GM19099 (cell line): ENCODE measurements around the gene DLG4.

Source experiments
- POLR2A ChIP-seq: IDR thresholded peaks from 3 replicates; pipeline ENCODE4 v1.6.1; 2011; ENCODE audit warnings: low read depth; ENCODE audit not compliant: insufficient read length; ENCODE audit errors: extremely low read depth

DLG4 gene

DNA sequence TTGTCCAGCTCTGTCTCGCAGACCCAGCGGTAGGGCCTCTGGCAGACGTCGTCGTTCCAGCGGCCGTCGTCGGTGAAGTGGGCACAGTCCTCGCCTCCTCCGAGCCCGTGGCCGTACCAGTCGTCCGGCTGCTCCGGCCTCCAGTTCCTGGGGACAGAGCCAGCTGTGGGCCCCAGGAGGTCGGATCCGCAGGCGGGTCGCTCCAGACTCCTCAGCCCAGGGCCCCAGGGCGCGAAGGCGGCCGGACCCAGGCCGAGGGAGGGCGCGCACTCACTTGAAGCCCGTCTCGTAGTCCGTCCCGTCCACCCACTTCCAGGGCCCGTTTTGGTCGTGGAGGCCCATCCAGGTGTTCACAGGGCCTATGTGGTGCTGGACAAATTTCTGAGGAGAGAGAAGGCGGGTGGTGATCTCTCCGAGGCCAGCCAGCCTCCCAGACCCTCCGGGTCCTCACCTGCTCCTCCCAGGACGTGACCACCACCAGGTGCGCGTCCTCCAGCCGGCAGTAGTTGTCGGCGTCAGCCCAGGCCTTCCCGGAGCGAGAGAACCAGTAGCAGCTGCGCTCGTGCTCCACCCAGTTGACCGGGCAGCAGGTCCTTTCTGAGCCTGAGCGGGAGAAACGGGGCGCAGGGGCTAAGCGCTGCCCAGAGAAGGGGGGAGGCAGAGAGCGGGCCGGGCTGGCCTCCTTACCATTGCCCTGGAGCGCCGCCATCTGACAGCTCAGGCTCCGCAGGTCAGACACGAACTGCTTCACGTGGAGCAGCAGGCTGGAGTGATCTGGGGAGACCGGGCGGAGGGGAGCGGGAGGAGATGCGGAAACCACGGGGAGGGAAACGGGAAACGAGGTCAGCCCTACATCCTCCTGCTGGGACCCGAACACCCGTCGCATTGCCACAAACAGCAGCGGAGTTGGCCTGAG lies 45.7 kb downstream of the DLG4 start:
- no peak for TF ChIP-seq POLR2A

DNA sequence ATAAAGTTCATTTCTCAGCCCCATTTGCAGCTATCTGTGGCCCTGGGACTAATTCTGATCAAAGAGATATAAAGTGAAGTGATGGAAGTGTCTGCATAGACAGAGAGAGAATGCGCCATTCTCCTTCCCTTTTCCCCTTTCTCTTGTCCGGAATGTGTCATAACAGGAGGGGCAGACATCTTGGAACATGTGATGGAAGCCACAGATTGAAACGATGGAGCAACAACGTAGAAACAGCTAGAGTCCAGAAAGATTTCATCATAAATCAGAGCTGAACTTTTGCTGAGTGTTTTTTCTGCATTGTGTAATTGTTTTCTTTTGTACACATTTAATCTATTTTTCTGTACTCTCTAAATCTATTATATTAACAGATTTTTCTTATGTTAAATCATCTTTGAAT lies 51.8 kb downstream of the DLG4 start:
- TF ChIP-seq POLR2A = no peak

DNA sequence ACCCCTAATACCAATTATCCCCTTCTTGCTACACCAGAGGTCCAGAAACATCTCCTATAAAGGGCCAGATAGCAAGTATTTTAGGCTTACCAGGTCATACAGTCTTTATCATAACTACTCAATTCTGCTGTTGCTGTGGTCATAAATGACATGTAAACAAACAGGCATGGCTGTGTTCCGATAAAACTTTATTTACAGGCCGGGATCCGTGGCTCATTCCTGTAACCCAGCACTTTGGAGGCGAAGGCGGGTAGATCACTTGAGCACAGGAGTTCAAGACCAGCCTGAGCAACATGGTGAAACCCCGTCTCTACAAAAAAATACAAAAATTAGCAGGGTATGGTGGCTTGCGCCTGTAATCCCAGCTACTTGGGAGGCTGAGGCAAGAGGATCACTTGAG lies 52.8 kb downstream of the DLG4 start:
- TF ChIP-seq POLR2A = no peak

DNA sequence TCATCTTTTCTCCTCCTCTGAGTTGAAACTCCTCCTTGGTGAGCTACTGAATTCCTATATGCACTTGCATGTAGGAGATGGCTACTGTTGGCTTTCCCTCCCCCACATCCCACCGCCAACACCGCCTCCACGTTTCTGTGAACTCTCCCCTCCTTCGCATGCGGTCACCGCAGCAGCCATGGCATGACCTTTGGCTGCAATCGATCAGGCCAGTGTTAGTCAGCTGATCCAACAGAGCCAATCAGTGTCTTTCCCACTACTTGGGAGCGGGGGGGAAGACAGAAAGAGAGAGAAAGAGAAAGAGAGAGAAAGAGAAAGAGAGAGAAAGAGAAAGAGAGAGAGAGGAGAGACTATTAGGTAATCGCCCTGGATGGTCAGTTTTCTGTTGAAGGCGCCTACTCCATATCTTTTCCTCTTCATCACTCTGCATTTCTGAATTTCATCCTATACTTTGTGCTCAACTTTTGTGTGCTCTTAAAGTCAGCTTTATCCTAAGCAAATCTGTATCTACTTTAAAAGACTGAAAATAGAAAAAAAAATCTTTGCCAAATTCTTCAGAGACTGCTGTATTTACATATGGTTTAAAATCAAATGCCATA lies 63.2 kb downstream of the DLG4 start:
- TF ChIP-seq POLR2A = no peak

DNA sequence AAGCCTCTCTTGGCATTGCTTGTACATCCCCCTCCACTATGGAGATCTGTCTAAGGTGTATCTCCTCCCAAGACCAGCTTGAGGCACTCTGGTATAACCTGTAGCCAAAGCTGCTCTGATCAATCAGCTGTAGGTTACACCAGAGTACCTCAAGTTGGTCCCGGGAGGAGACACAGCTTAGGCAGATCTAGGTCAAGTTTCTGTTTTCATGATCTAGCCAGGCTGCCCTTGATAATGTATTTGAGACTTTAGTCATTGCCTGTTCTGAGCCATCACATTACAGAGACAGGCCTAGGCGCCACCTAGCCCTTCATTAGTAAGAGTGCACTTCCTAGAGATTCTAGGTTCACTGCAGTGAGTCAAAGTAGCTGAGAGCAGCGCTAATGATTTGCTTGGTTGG lies 71.9 kb downstream of the DLG4 start:
- no peak for TF ChIP-seq POLR2A

DNA sequence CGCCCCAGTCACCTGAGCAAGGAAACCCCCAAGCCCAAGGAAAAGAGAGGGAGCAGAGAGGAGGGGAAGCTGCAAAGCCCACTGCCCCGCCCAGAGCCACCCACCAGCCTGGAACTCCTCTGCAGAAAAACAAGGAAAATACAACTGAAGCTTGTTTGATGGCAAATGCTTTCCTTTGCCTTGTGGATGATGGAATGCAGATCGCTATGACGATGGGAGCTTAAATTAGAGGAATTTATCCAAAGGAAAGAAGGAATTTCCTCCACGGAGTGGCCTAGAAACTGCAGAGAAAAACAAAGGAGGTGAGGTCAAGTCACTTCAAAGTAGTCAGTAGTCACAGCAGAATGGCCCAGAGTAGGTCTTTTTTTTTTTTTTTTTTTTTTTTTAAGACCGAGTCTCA lies 73.5 kb downstream of the DLG4 start:
- no peak for TF ChIP-seq POLR2A

DNA sequence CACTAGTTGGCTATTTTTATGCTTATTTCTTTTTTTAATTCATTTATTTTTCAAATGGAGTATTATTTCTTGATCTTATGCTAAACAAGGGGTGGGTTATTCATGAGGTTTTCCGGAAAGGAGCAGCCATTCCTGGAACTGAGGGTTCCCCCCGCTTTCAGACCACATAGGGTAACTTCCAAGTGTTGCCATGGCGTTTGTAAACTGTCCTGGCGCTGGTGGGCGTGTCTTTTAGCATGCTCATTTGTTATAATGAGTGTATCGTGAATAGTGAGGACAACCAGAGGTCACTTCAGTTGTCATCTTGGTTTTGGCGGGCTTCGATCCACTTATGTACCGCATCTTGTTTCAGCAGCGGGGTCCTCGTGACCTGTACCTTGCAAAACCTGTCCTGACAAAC lies 75.4 kb downstream of the DLG4 start:
- TF ChIP-seq POLR2A = no peak

DNA sequence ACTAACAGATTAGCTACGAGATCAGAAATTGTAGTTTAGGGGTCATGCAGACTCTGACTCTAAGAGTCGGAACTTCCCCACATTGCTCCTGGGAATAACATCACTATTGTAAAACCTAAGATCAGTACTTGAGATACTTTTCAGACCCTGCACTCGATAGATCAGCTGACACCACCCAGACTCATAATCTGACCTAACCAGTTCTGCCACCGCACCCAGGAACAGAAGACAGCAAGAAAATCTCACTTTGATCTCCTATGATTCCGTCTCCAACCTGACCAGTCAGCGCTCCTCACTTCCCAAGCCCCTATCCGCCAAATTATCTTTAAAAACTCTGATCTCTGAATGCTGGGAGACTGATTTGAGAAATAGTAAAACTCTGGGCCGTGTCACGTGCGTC lies 77.8 kb downstream of the DLG4 start:
- TF ChIP-seq POLR2A = no peak

DNA sequence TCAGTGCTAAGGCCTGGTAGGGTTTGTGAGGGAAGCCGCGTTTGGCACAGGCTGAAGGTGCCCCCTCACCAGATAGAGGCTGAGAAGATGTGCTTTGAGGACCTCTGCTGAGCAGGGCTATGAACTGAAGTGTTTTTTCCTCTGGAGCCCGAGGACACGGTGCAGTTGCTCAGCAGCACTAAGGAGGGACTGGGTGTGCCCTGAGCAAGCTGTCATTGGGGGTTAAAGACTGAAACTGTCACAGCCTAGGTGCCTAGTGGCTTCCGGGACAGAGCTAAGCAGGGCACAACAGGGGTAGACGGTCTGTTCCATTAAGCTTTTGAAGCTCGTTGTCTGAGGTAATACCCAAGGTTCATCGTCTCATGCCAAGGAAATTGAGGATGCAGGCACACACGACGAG lies 80.2 kb downstream of the DLG4 start:
- no peak for TF ChIP-seq POLR2A

DNA sequence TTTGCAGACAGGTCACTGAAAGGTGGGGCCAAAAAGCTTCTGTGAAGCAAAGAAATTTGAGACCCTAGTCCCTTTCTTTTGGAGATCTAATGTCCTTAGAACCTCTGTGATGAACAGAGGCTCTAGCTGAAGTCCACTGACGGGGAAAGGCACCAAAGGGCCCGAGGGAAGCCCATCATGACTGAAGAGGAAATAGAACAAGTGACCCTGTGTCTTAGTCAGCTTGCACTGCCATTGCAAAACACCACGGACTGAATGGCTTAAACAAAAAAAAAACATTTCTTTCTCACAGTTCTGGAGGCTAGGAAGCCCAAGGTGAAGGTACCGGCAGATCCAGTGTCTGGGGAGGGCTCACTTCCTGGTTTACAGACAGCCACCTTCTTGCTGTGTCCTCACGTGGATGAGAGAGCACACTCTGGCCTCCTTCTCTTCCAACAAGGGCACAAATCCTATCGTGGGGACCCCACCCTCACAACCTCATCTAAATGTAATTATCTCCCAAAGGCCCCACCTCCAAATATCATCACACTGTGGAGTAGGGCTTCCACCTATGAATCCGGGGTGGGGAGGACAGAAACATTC lies 80.7 kb downstream of the DLG4 start:
- no peak for TF ChIP-seq POLR2A

DNA sequence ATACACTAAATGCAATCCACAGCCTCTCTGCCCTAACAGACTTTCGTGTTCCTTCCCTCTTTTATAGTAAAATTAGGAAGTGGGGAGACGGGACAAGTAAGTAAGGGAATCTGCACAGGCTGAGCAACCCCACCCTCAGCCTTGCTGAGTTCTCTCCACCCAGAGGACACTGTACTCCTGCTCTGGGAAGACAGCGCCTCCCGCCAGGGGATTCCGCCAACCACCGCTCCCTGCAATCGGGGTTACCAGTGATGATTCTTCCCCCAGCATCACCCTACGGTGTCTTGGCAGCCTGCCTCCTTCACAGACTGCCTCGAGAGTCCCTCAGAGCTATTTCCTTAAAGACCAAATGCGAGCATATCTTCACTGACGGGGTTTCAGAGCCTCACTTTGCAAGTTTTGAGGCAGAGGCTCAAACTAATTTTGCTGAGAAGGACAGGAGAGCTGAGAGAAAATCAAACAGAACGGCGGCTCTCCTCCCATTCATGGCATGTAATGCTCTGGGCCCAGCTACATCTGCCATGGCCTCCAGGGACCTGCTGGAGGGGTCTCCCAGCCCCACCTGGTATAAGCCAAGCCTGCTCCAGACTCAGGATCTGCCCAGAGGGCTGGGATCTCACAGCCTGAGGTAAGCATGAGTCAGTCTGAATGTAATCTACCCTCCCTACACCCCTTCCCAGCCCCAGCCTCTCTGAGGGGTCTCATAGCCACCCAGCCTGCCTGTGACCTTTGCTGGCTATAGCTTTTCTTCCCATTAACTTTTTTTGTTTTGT lies 82.3 kb downstream of the DLG4 start:
- TF ChIP-seq POLR2A = no peak
